WTC11 (cell line): Measurements from ENCODE around the gene VTI1A. TPM values are rescaled to one million over a fixed set of nuclear protein-coding genes. Genes with fewer than 3 reads are reported as not detected.

Source experiments
- ATAC-seq: fragments of 200-7000 bp; cut with Tn5 transposase; 2 replicates; pipeline ENCODE4 v1.10.0; 2021; ENCODE audit warnings: mild to moderate bottlenecking, moderate library complexity
- CTCF ChIA-PET: fragments of 300-600 bp; sonication (Branson Sonifier 250); formaldehyde crosslinking; loops from one replicate; lab custom pipeline; 2021; ENCODE audit warnings: antibody characterized with exemption; lab: Charles Lee
- POLR2A ChIA-PET: fragments of 350-600 bp; sonication (Branson Sonifier 250); formaldehyde crosslinking; loops from one replicate; lab custom pipeline; 2021; ENCODE audit warnings: antibody characterized with exemption; lab: Charles Lee
- DNase-seq: peaks from one replicate; pipeline ENCODE4 v3.0.0; 2021; ENCODE audit warnings: low spot score
- H3K27ac Mint-ChIP-seq: 2 replicates; pipeline ENCODE4 v1.8.0; 2021; ENCODE audit warnings: mixed read lengths
- H3K27me3 Mint-ChIP-seq: 2 replicates; pipeline ENCODE4 v1.8.0; 2021; ENCODE audit warnings: low read depth, mild to moderate bottlenecking, moderate library complexity, mixed read lengths
- H3K36me3 Mint-ChIP-seq: 2 replicates; pipeline ENCODE4 v1.8.0; 2021; ENCODE audit warnings: mixed read lengths
- H3K4me1 Mint-ChIP-seq: 2 replicates; pipeline ENCODE4 v1.8.0; 2022; ENCODE audit warnings: mixed read lengths
- H3K4me3 Mint-ChIP-seq: 2 replicates; pipeline ENCODE4 v1.8.0; 2021; ENCODE audit warnings: mild to moderate bottlenecking, moderate library complexity, mixed read lengths
- H3K9me3 Mint-ChIP-seq: 2 replicates; pipeline ENCODE4 v1.8.0; 2021; ENCODE audit warnings: mixed read lengths
- AFF4 ChIP-seq: sonication (generic); formaldehyde crosslinking; IDR thresholded peaks from 2 replicates; pipeline ENCODE4 v1.8.1; 2023; ENCODE audit warnings: mild to moderate bottlenecking, missing genetic modification reagents, borderline replicate concordance
- CDX4 ChIP-seq: fragments of 250-450 bp; sonication (Bioruptor Pico); IDR thresholded peaks from 2 replicates; pipeline ENCODE4 v1.9.0; 2021; ENCODE audit warnings: moderate library complexity, mild to moderate bottlenecking, inconsistent platforms, borderline replicate concordance
- CTCF ChIP-seq: fragments of 200-600 bp; IDR thresholded peaks from 2 replicates; pipeline ENCODE4 v1.8.0; 2022; ENCODE audit warnings: antibody characterized with exemption
- GABPB1 ChIP-seq: sonication (generic); formaldehyde crosslinking; IDR thresholded peaks from 2 replicates; pipeline ENCODE4 v1.8.1; 2023; ENCODE audit warnings: mild to moderate bottlenecking, missing genetic modification reagents
- HMGA2 ChIP-seq: fragments of 250-450 bp; sonication (Bioruptor Pico); IDR thresholded peaks from 2 replicates; pipeline ENCODE4 v1.4.0; 2021; ENCODE audit warnings: mild to moderate bottlenecking, moderate library complexity
- NFATC4 ChIP-seq: fragments of 250-450 bp; sonication (Bioruptor Pico); IDR thresholded peaks from 2 replicates; pipeline ENCODE4 v1.9.0; 2021; ENCODE audit warnings: mild to moderate bottlenecking
- NFYB ChIP-seq: sonication (generic); formaldehyde crosslinking; conservative IDR thresholded peaks from 2 replicates; pipeline ENCODE4 v1.8.0; 2022; ENCODE audit warnings: low read depth, missing genetic modification reagents
- RORB ChIP-seq: fragments of 250-450 bp; sonication (Bioruptor Pico); IDR thresholded peaks from 2 replicates; pipeline ENCODE4 v1.9.0; 2021; ENCODE audit warnings: mild to moderate bottlenecking
- STAT6 ChIP-seq: sonication (generic); formaldehyde crosslinking; conservative IDR thresholded peaks from 2 replicates; pipeline ENCODE4 v1.8.1; 2023; ENCODE audit warnings: mild to moderate bottlenecking, low read depth, missing genetic modification reagents, moderate library complexity
- TEAD4 ChIP-seq: sonication (generic); formaldehyde crosslinking; IDR thresholded peaks from 2 replicates; pipeline ENCODE4 v1.8.0; 2022; ENCODE audit warnings: mild to moderate bottlenecking, missing genetic modification reagents
- ZMAT4 ChIP-seq: fragments of 250-450 bp; sonication (Bioruptor Pico); IDR thresholded peaks from 2 replicates; pipeline ENCODE4 v1.9.0; 2021; ENCODE audit warnings: mild to moderate bottlenecking
- ZNF121 ChIP-seq: sonication (generic); formaldehyde crosslinking; IDR thresholded peaks from 2 replicates; pipeline ENCODE4 v1.8.0; 2023; ENCODE audit warnings: missing genetic modification reagents
- ZNF423 ChIP-seq: fragments of 250-450 bp; sonication (Bioruptor Pico); IDR thresholded peaks from 2 replicates; pipeline ENCODE4 v2.1.2; 2022; ENCODE audit warnings: mild to moderate bottlenecking, moderate library complexity
- ZNF425 ChIP-seq: fragments of 250-450 bp; sonication (Bioruptor Pico); conservative IDR thresholded peaks from 2 replicates; pipeline ENCODE4 v1.9.0; 2021; ENCODE audit warnings: mild to moderate bottlenecking
- total RNA-seq: library from RNA; stranded (reverse); gene quantifications from 3 replicates; pipeline ENCODE4 v1.2.3, GENCODE V29; 2021

Gene VTI1A
- total RNA-seq, 1 experiment from 2014 or later, result 20.1 TPM

GRCh38 chr10:112614586-112614985, 167.6 kb downstream of the VTI1A start:
- ATAC-seq (no peak), DNase-seq (no peak)
- Mint-ChIP-seq H3K4me3 (no peak overlapping the region), H3K4me1 (no peaks in the 10 kb centered on the region), H3K27ac (no peak overlapping the region), H3K9me3 (peaks cover 23% of the 10 kb centered on the region), H3K36me3 (peaks cover 9% of the 10 kb centered on the region; the same call in 1 of the 2 replicates), H3K27me3 (no peaks in the 10 kb centered on the region)
- CTCF ChIA-PET, result no interaction called here
- TF ChIP-seq NFYB, result no peak
- TF ChIP-seq ZMAT4 (CRISPR knock-in tag), result no peak
- no peak for TF ChIP-seq GABPB1
- no peak for TF ChIP-seq CDX4
- no peak for TF ChIP-seq ZNF423
- TF ChIP-seq RORB, result no peak
- TF ChIP-seq STAT6 (CRISPR knock-in tag), result no peak
- TF ChIP-seq NFATC4 (CRISPR knock-in tag), result no peak
- TF ChIP-seq AFF4 (CRISPR knock-in tag), result no peak
- TF ChIP-seq ZNF121 (CRISPR knock-in tag), result no peak
- TF ChIP-seq ZNF425 (CRISPR knock-in tag), result no peak
- no peak for TF ChIP-seq HMGA2
- POLR2A ChIA-PET, result no interaction called here

GRCh38 chr10:112615269-112615668, 168.3 kb downstream of the VTI1A start:
- Mint-ChIP-seq H3K9me3 (peaks cover 23% of the 10 kb centered on the region), H3K36me3 (peaks cover 9% of the 10 kb centered on the region; the same call in 1 of the 2 replicates), H3K27ac (no peak overlapping the region), H3K4me3 (no peak overlapping the region), H3K27me3 (no peaks in the 10 kb centered on the region), H3K4me1 (no peaks in the 10 kb centered on the region)
- no peak for ATAC-seq
- TF ChIP-seq TEAD4 (no peak), HMGA2 (no peak), CTCF (no peak)
- ChIA-PET CTCF (no interaction called here), POLR2A (no interaction called here)
- DNase-seq, result no peak
